BJ (cell line): ENCODE data around the gene TAF6. TPM values are rescaled to one million over a fixed set of nuclear protein-coding genes. Genes with fewer than 3 reads are reported as not detected.
"Not testable (repeated sequence)": the region's sequence is repeated elsewhere in the genome, so short reads cannot be mapped to it uniquely, and the experiment has no call there.

ENCODE experiments used
- CTCF ChIA-PET: fragments of 350-600 bp; formaldehyde crosslinking; extraction: SDS; loops from one replicate; lab custom pipeline; 2021; ENCODE audit warnings: antibody characterized with exemption, inconsistent platforms; lab: Yijun Ruan, JAX
- POLR2A ChIA-PET: fragments of 300-600 bp; sonication (Branson Sonifier 250); formaldehyde crosslinking; extraction: SDS; loops from one replicate; lab custom pipeline; 2021; ENCODE audit warnings: antibody characterized with exemption; lab: Charles Lee
- DNase-seq: peaks from one replicate; pipeline ENCODE4 v3.0.0-alpha.2; 2011; ENCODE audit warnings: low read depth
- H3K27me3 ChIP-seq: 2 replicates; pipeline ENCODE4 v1.6.0; 2011; ENCODE audit warnings: low read length; ENCODE audit not compliant: control insufficient read depth, insufficient read depth
- H3K36me3 ChIP-seq: 2 replicates; pipeline ENCODE4 v1.5.1; 2011; ENCODE audit warnings: low read length; ENCODE audit not compliant: control insufficient read depth, insufficient read depth
- H3K4me3 ChIP-seq: 2 replicates; pipeline ENCODE4 v1.5.1; 2011; ENCODE audit warnings: low read depth, mild to moderate bottlenecking, control low read depth, low read length
- CTCF ChIP-seq: IDR thresholded peaks from 2 replicates; pipeline ENCODE4 v1.5.1; 2011; ENCODE audit warnings: low read depth, mild to moderate bottlenecking, control low read depth, inconsistent platforms, low read length, moderate library complexity; ENCODE audit not compliant: insufficient read depth
- polyA plus RNA-seq: library from polyadenylated mRNA; depleted of rRNA; stranded (reverse); fragments of >200 nt; gene quantifications from 2 replicates; pipeline ENCODE4 v1.2.3, GENCODE V29; 2011

The TAF6 gene
- polyA plus RNA-seq, 1 experiment: 39.5 TPM

GRCh38 chr7:100148559-100149328 lies 29.6 kb upstream of the TAF6 start, which contains the start of gene LAMTOR4:
LAMTOR4 (plus strand) TSS chr7:100148918; CDS start chr7:100148973, 55 bp downstream.
- no peaks in the 10 kb centered on the region for H3K27me3 ChIP-seq
- TF ChIP-seq CTCF: no peak
- ChIA-PET POLR2A (interaction anchor here (0.6 kb wide), 2 partner anchors 9 to 22 kb away, joined by 3 to 4 read pairs; partner anchors contain the start of genes MBLAC1 and TRAPPC14), CTCF (interaction anchor here (0.6 to 5.6 kb wide), 5 partner anchors 8 to 201 kb away, joined by 3 to 38 read pairs (median 5); no protein-coding TSS in a partner anchor)
- H3K36me3 ChIP-seq: no peaks in the 10 kb centered on the region; the same call in 1 of the 2 replicates
- H3K4me3 ChIP-seq: peak within 1 kb of the TSS; percentile 67
- peak; percentile 98 for DNase-seq

- no peak for TF ChIP-seq CTCF
- ChIA-PET CTCF (interaction anchor here (0.6 to 5.6 kb wide), 6 partner anchors 9 to 201 kb away, joined by 3 to 38 read pairs (median 4); no protein-coding TSS in a partner anchor), POLR2A (interaction anchor here (0.6 kb wide), 1 partner anchor 299 kb away, joined by 10 read pairs; no protein-coding TSS in a partner anchor)
Measured at GRCh38 chr7:100148225-100148558, 29.0 kb upstream of the TAF6 start.

GRCh38 chr7:100147278-100147677 lies 28.1 kb upstream of the TAF6 start:
- CTCF ChIA-PET: interaction anchor here (0.8 to 5.6 kb wide), 3 partner anchors 11 to 70 kb away, joined by 3 to 38 read pairs (median 4); no protein-coding TSS in a partner anchor

More at GRCh38 chr7:100148225-100148558, 29.0 kb upstream of the TAF6 start:
- DNase-seq: no peak
- peak overlapping the region; percentile 26 for H3K4me3 ChIP-seq
- H3K27me3 ChIP-seq: no peaks in the 10 kb centered on the region
- H3K36me3 ChIP-seq: no peaks in the 10 kb centered on the region; the same call in 1 of the 2 replicates

GRCh38 chr7:100146350-100146749 lies 27.2 kb upstream of the TAF6 start:
- CTCF ChIA-PET: interaction anchor here (5.6 kb wide), 1 partner anchor 15 kb away, joined by 38 read pairs; no protein-coding TSS in a partner anchor
- H3K4me3 ChIP-seq, H3K36me3 ChIP-seq, H3K27me3 ChIP-seq, DNase-seq, POLR2A ChIA-PET: not testable (repeated sequence)

More at GRCh38 chr7:100147278-100147677, 28.1 kb upstream of the TAF6 start:
- POLR2A ChIA-PET: no interaction called here
- no peaks in the 10 kb centered on the region; the same call in 1 of the 2 replicates for H3K36me3 ChIP-seq
- no peak for DNase-seq
- no peaks in the 10 kb centered on the region for H3K27me3 ChIP-seq
- TF ChIP-seq CTCF: no peak
- H3K4me3 ChIP-seq: no peak overlapping the region

- no peak for DNase-seq
- TF ChIP-seq CTCF: no peak
- CTCF ChIA-PET: interaction anchor here (0.9 to 5.1 kb wide), 2 partner anchors 12 to 17 kb away, joined by 3 to 49 read pairs; no protein-coding TSS in a partner anchor
- POLR2A ChIA-PET: no interaction called here
- no peak overlapping the region for H3K4me3 ChIP-seq
- H3K36me3 ChIP-seq: no peaks in the 10 kb centered on the region
- H3K27me3 ChIP-seq: no peaks in the 10 kb centered on the region
Measured at GRCh38 chr7:100142461-100142860, 23.3 kb upstream of the TAF6 start.
